K562 (cell line): ENCODE results near the gene LINGO4. TPM values are rescaled to one million over a fixed set of nuclear protein-coding genes. Genes with fewer than 3 reads are reported as not detected.

ENCODE experiments used
- CBX1 ChIP-seq: sonication (generic); IDR thresholded peaks from 2 replicates; pipeline ENCODE4 v1.6.1; 2016; ENCODE audit warnings: antibody characterized with exemption, low read depth, mild to moderate bottlenecking
- CREB1 ChIP-seq, 2 experiments: sonication (generic) in 1 of 2; formaldehyde crosslinking in 1 of 2; IDR thresholded peaks; 2 replicates each; pipeline versions ENCODE4 v1.6.1 to v1.8.0; 2012 to 2022; ENCODE audit warnings: inconsistent platforms in 1 of 2, mild to moderate bottlenecking in 1 of 2, missing genetic modification reagents in 1 of 2, moderate library complexity in 1 of 2
- CREB3L1 ChIP-seq: fragments of 450-650 bp; IDR thresholded peaks from 2 replicates; pipeline ENCODE4 v1.6.1; 2014; ENCODE audit warnings: low read depth, mild to moderate bottlenecking, moderate library complexity, borderline replicate concordance
- ESRRA ChIP-seq: fragments of 450-650 bp; IDR thresholded peaks from 2 replicates; pipeline ENCODE4 v1.6.1; 2014; ENCODE audit warnings: low read depth, mild to moderate bottlenecking, moderate library complexity, borderline replicate concordance
- ETV6 ChIP-seq, 3 experiments: fragments of 150-350 bp in 1 of 3; sonication (generic) in 1 of 3; formaldehyde crosslinking in 1 of 3; IDR thresholded peaks; 2 replicates each; pipeline versions ENCODE4 v1.6.1 to v1.8.0; 2014 to 2022; ENCODE audit warnings: borderline replicate concordance in 2 of 3, low read depth in 2 of 3, antibody characterized with exemption in 1 of 3, low read length in 1 of 3, mild to moderate bottlenecking in 1 of 3, missing genetic modification reagents in 1 of 3
- FOS ChIP-seq: IDR thresholded peaks from 3 replicates; pipeline ENCODE4 v1.6.1; 2011; ENCODE audit not compliant: insufficient read length; ENCODE audit errors: extremely low read depth
- GATAD2B ChIP-seq: fragments of 450-650 bp; IDR thresholded peaks from 2 replicates; pipeline ENCODE4 v1.6.1; 2017; ENCODE audit warnings: mild to moderate bottlenecking, borderline replicate concordance
- MCM2 ChIP-seq: fragments of 450-650 bp; IDR thresholded peaks from 2 replicates; pipeline ENCODE4 v1.6.1; 2017; ENCODE audit warnings: low read depth, mild to moderate bottlenecking
- MYNN ChIP-seq, 2 experiments: sonication (generic); formaldehyde crosslinking in 1 of 2; IDR thresholded peaks; 2 replicates each; pipeline versions ENCODE4 v1.5.0 to v1.6.1; 2016 to 2020; ENCODE audit warnings: antibody characterized with exemption in 1 of 2, missing genetic modification reagents in 1 of 2
- NBN ChIP-seq: fragments of 450-650 bp; IDR thresholded peaks from 2 replicates; pipeline ENCODE4 v1.6.1; 2016; ENCODE audit warnings: low read depth, mild to moderate bottlenecking
- PPARD ChIP-seq: fragments of 250-450 bp; sonication (Bioruptor Pico); IDR thresholded peaks from 2 replicates; pipeline ENCODE4 v1.8.0; 2022; ENCODE audit warnings: inconsistent platforms, mild to moderate bottlenecking, moderate library complexity
- RNF2 ChIP-seq: sonication (generic); IDR thresholded peaks from 2 replicates; pipeline ENCODE4 v1.6.1; 2016
- SUPT5H ChIP-seq: fragments of 450-650 bp; IDR thresholded peaks from 2 replicates; pipeline ENCODE4 v1.6.1; 2016
- THAP12 ChIP-seq: fragments of 250-450 bp; sonication (Bioruptor Pico); IDR thresholded peaks from 2 replicates; pipeline ENCODE4 v1.9.0; 2021; ENCODE audit warnings: mild to moderate bottlenecking, inconsistent platforms
- YY1 ChIP-seq, 3 experiments: IDR thresholded peaks; 2 replicates each; pipeline ENCODE4 v1.6.1; 2011; ENCODE audit warnings: low read length in 2 of 3, mild to moderate bottlenecking in 2 of 3, moderate library complexity in 2 of 3, borderline replicate concordance in 1 of 3, control low read depth in 1 of 3, low read depth in 1 of 3; ENCODE audit not compliant: insufficient read depth in 3 of 3, insufficient replicate concordance in 2 of 3, control insufficient read depth in 1 of 3, insufficient read length in 1 of 3; ENCODE audit errors: extremely low read depth in 1 of 3
- ZBTB8A ChIP-seq: fragments of 450-650 bp; IDR thresholded peaks from 2 replicates; pipeline ENCODE4 v1.6.1; 2018; ENCODE audit warnings: mild to moderate bottlenecking, moderate library complexity; ENCODE audit not compliant: partially characterized antibody
- ZBTB9 ChIP-seq: fragments of 450-650 bp; formaldehyde crosslinking; IDR thresholded peaks from 2 replicates; pipeline ENCODE4 v1.4.0; 2020; ENCODE audit warnings: mild to moderate bottlenecking, moderate library complexity
- ZEB2 ChIP-seq: fragments of 450-650 bp; IDR thresholded peaks from 2 replicates; pipeline ENCODE4 v1.6.1; 2016
- ZNF239 ChIP-seq: fragments of 250-450 bp; sonication (Bioruptor Pico); IDR thresholded peaks from 2 replicates; pipeline ENCODE4 v1.4.0; 2020; ENCODE audit warnings: mild to moderate bottlenecking
- ZNF696 ChIP-seq: fragments of 250-450 bp; sonication (Bioruptor Pico); conservative IDR thresholded peaks from 2 replicates; pipeline ENCODE4 v1.4.0; 2020; ENCODE audit warnings: mild to moderate bottlenecking, moderate library complexity
- polyA plus RNA-seq, 8 experiments: library from polyadenylated mRNA; depleted of rRNA in 4 of 8; stranded (reverse) in 5 of 8; unstranded in 3 of 8; fragments of >200 nt; fragmentation: Nextera tagmentation in 2 of 8; fragmentation: Illumina TruSeq in 1 of 8; extraction: Ambion mirVana in 2 of 8; extraction: Trizol in 1 of 8; gene quantifications; 2 replicates each; pipeline versions ENCODE4 v1.2.1 to v1.2.3, GENCODE V29; 2011 to 2014; ENCODE audit warnings: inconsistent platforms in 1 of 8, missing spikeins in 1 of 8
- total RNA-seq, 7 experiments: library from RNA; depleted of rRNA in 6 of 7; stranded (reverse); fragments of >200 nt in 6 of 7; fragmentation: Illumina TruSeq in 2 of 7; extraction: Trizol in 2 of 7; gene quantifications; 2 replicates each; pipeline versions ENCODE4 v1.2.1 to v1.2.3, GENCODE V29; 2011 to 2021; ENCODE audit warnings: low replicate concordance in 1 of 7

Gene LINGO4
- total and polyA plus RNA-seq, 9 of the 15 experiments (the other 6 are each of a cell fraction or from before 2014, with no cell fraction given): not detected

- TF ChIP-seq CBX1 (peak; percentile 62; the same call in 1 of the 2 replicates), MCM2 (no peak), RNF2 (peak; percentile 88), ESRRA (peak; percentile 14; the same call in 1 of the 2 replicates), NBN (peak; percentile 62; the same call in 1 of the 2 replicates), GATAD2B (no peak), CREB3L1 (peak; percentile 25; the same call in 1 of the 2 replicates), ETV6 (IDR thresholded peaks at IDR 0.05; ENCODE audit: borderline replicate concordance in 1 of 2, low read depth in 2 of 2, low read length in 1 of 2) (no peak), ETV6 (CRISPR knock-in tag; IDR thresholded peaks at IDR 0.05; ENCODE audit: borderline replicate concordance) (peak; percentile 34; the same call in 1 of the 2 replicates), PPARD (CRISPR knock-in tag) (no peak), FOS (peak; percentile 98), YY1 (IDR thresholded peaks at IDR 0.05; ENCODE audit: borderline replicate concordance in 1 of 3, control insufficient read depth in 1 of 3, extremely low read depth in 1 of 3, insufficient read depth in 3 of 3, insufficient read length in 1 of 3, insufficient replicate concordance in 2 of 3, low read depth in 1 of 3, low read length in 2 of 3) (peak in 2 of 3 experiments; percentile 51 to 67), CREB1 (IDR thresholded peaks at IDR 0.05) (0 out of 2 replicates have a peak, but pooled peaks have one; percentile 36), CREB1 (CRISPR knock-in tag; IDR thresholded peaks at IDR 0.05) (peak; percentile 57), MYNN (IDR thresholded peaks at IDR 0.05) (no peak), MYNN (CRISPR knock-in tag; IDR thresholded peaks at IDR 0.05) (no peak), SUPT5H (peak; percentile 77), ZBTB9 (CRISPR knock-in tag) (no peak), ZNF239 (CRISPR knock-in tag) (no peak), ZBTB8A (no peak), ZEB2 (peak; percentile 26; the same call in 1 of the 2 replicates), THAP12 (CRISPR knock-in tag) (0 out of 2 replicates have a peak, but pooled peaks have one; percentile 26), ZNF696 (CRISPR knock-in tag) (no peak)
Observed at GRCh38 chr1:151790071-151790939, 14.9 kb downstream of the LINGO4 start, which contains the start of gene TDRKH (continued).
